ENCODE measurements around the gene ACOT12. TPM values are rescaled to one million over a fixed set of nuclear protein-coding genes. Genes with fewer than 3 reads are reported as not detected.

Gene ACOT12
- total RNA-seq, 1 experiment from 2014 or later: not detected

GRCh38 chr5:81359108-81359507 is 34.8 kb downstream of the ACOT12 start:
- Histone ChIP-seq H3K4me1 (ENCODE audit: insufficient read depth, low read length) (no peaks in the 10 kb centered on the region), H3K4me2 (ENCODE audit: low read length) (no peak overlapping the region), H4K20me1 (ENCODE audit: low read length) (no peaks in the 10 kb centered on the region), H3K27ac (ENCODE audit: low read length) (no peak overlapping the region), H3K27me3 (ENCODE audit: low read length) (no peaks in the 10 kb centered on the region), H3K9me3 (ENCODE audit: low read length) (no peaks in the 10 kb centered on the region), H3K4me3 (ENCODE audit: low read length) (no peak overlapping the region), H3K79me2 (ENCODE audit: low read length) (no peaks in the 10 kb centered on the region), H3K36me3 (ENCODE audit: low read depth, low read length) (no peaks in the 10 kb centered on the region), H2AFZ (ENCODE audit: low read length) (no peak overlapping the region), H3F3A (ENCODE audit: low read length, unreplicated experiment) (no peaks in the 10 kb centered on the region), H3K9me2 (replicated peaks; ENCODE audit: low read length) (no peaks in the 10 kb centered on the region), H3K9ac (ENCODE audit: low read length) (no peak overlapping the region)
- ChIA-PET POLR2A (ENCODE audit: unreplicated experiment) (no interaction called here), CTCF (no interaction called here)
- TF ChIP-seq EZH2phosphoT487 (IDR thresholded peaks at IDR 0.05; ENCODE audit: borderline replicate concordance, low read length) (no peak), EZH2 (IDR thresholded peaks at IDR 0.05; ENCODE audit: low read length, unreplicated experiment) (no peak), CTCF (conservative IDR thresholded peaks at IDR 0.05; ENCODE audit: low read depth, low read length) (no peak)
- DNase-seq: no peak
- intact Hi-C loops (cut with micrococcal nuclease): no loop called here
- BruUV-seq (replicated peaks): no TSS peak
- no peak for ATAC-seq

- H3K4me3 ChIP-seq (ENCODE audit: low read length): no peak overlapping the region
- H3K4me1 ChIP-seq (ENCODE audit: insufficient read depth, low read length): no peaks in the 10 kb centered on the region
- ChIA-PET POLR2A (ENCODE audit: unreplicated experiment) (interaction anchor here (0.5 kb wide), 1 partner anchor 53 kb away, joined by 6 read pairs; no protein-coding TSS in a partner anchor), CTCF (no interaction called here)
- no TSS peak for BruUV-seq (replicated peaks)
- no peaks in the 10 kb centered on the region for H3K9me2 ChIP-seq (replicated peaks; ENCODE audit: low read length)
- no peaks in the 10 kb centered on the region for H3K36me3 ChIP-seq (ENCODE audit: low read depth, low read length)
- no peak overlapping the region for H3K9ac ChIP-seq (ENCODE audit: low read length)
- no peak overlapping the region for H2AFZ ChIP-seq (ENCODE audit: low read length)
- DNase-seq: no peak
- no peak overlapping the region for H3K27ac ChIP-seq (ENCODE audit: low read length)
- H3F3A ChIP-seq (ENCODE audit: low read length, unreplicated experiment): no peaks in the 10 kb centered on the region
- no peak for ATAC-seq
- H3K4me2 ChIP-seq (ENCODE audit: low read length): no peak overlapping the region
- no peaks in the 10 kb centered on the region for H3K79me2 ChIP-seq (ENCODE audit: low read length)
- H3K9me3 ChIP-seq (ENCODE audit: low read length): no peaks in the 10 kb centered on the region
- H3K27me3 ChIP-seq (ENCODE audit: low read length): no peaks in the 10 kb centered on the region
- no peaks in the 10 kb centered on the region for H4K20me1 ChIP-seq (ENCODE audit: low read length)
- intact Hi-C loops (cut with micrococcal nuclease): no loop called here
- TF ChIP-seq CTCF (conservative IDR thresholded peaks at IDR 0.05; ENCODE audit: low read depth, low read length): no peak
- TF ChIP-seq EZH2phosphoT487 (IDR thresholded peaks at IDR 0.05; ENCODE audit: borderline replicate concordance, low read length): no peak
- TF ChIP-seq EZH2 (IDR thresholded peaks at IDR 0.05; ENCODE audit: low read length, unreplicated experiment): no peak
Observed at GRCh38 chr5:81355291-81356251, 38.4 kb downstream of the ACOT12 start.

- BruUV-seq (replicated peaks): no TSS peak
- no peak for ATAC-seq
Observed at GRCh38 chr5:81354093-81354492, 39.8 kb downstream of the ACOT12 start.

More at GRCh38 chr5:81354093-81354492, 39.8 kb downstream of the ACOT12 start:
- ChIA-PET CTCF (no interaction called here), POLR2A (ENCODE audit: unreplicated experiment) (no interaction called here)
- no peaks in the 10 kb centered on the region for H3K9me3 ChIP-seq (ENCODE audit: low read length)
- H3K27ac ChIP-seq (ENCODE audit: low read length): no peak overlapping the region
- no peak for DNase-seq
- no peaks in the 10 kb centered on the region for H3K36me3 ChIP-seq (ENCODE audit: low read depth, low read length)
- no peaks in the 10 kb centered on the region for H4K20me1 ChIP-seq (ENCODE audit: low read length)
- H3F3A ChIP-seq (ENCODE audit: low read length, unreplicated experiment): no peaks in the 10 kb centered on the region
- H3K4me2 ChIP-seq (ENCODE audit: low read length): no peak overlapping the region
- H2AFZ ChIP-seq (ENCODE audit: low read length): no peak overlapping the region
- H3K4me3 ChIP-seq (ENCODE audit: low read length): no peak overlapping the region
- intact Hi-C loops (cut with micrococcal nuclease): no loop called here
- H3K9ac ChIP-seq (ENCODE audit: low read length): no peak overlapping the region
- H3K9me2 ChIP-seq (replicated peaks; ENCODE audit: low read length): no peaks in the 10 kb centered on the region
- no peaks in the 10 kb centered on the region for H3K4me1 ChIP-seq (ENCODE audit: insufficient read depth, low read length)
- TF ChIP-seq EZH2phosphoT487 (IDR thresholded peaks at IDR 0.05; ENCODE audit: borderline replicate concordance, low read length) (no peak), CTCF (conservative IDR thresholded peaks at IDR 0.05; ENCODE audit: low read depth, low read length) (no peak), EZH2 (IDR thresholded peaks at IDR 0.05; ENCODE audit: low read length, unreplicated experiment) (no peak)
- H3K79me2 ChIP-seq (ENCODE audit: low read length): no peaks in the 10 kb centered on the region
- H3K27me3 ChIP-seq (ENCODE audit: low read length): no peaks in the 10 kb centered on the region

Data from PC-3 (cell line).